Measurements from ENCODE around the gene MYH14.

GRCh38 chr19:50189331-50189730, 14.1 kb upstream of the MYH14 start:
- TF ChIP-seq, protein P1, sequence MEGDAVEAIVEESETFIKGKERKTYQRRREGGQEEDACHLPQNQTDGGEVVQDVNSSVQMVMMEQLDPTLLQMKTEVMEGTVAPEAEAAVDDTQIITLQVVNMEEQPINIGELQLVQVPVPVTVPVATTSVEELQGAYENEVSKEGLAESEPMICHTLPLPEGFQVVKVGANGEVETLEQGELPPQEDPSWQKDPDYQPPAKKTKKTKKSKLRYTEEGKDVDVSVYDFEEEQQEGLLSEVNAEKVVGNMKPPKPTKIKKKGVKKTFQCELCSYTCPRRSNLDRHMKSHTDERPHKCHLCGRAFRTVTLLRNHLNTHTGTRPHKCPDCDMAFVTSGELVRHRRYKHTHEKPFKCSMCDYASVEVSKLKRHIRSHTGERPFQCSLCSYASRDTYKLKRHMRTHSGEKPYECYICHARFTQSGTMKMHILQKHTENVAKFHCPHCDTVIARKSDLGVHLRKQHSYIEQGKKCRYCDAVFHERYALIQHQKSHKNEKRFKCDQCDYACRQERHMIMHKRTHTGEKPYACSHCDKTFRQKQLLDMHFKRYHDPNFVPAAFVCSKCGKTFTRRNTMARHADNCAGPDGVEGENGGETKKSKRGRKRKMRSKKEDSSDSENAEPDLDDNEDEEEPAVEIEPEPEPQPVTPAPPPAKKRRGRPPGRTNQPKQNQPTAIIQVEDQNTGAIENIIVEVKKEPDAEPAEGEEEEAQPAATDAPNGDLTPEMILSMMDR (IDR thresholded peaks at IDR 0.05; ENCODE audit: insufficient read depth, low read depth, low read length): no peak
- TF ChIP-seq EZH2 (IDR thresholded peaks at IDR 0.05; ENCODE audit: insufficient read depth, low read length): no peak
